Muscle of back (tissue), 13 donors: Measurements from ENCODE around the gene APBB3. TPM values are rescaled to one million over a fixed set of nuclear protein-coding genes. Genes with fewer than 3 reads are reported as not detected.
"Not testable (repeated sequence)": the region's sequence is repeated elsewhere in the genome, so short reads cannot be mapped to it uniquely, and the experiment has no call there.

Source experiments
- DNase-seq, 3 donors: peaks; one replicate each; pipeline versions ENCODE4 v3.0.0 to v3.0.0-alpha.2; 2013
- long read RNA-seq, 9 donors: transcript quantifications; one replicate each; lab custom pipeline, GENCODE V29; 2026
- polyA plus RNA-seq, 10 donors: library from polyadenylated mRNA; unstranded; fragments of 120-200 nt; gene quantifications; one replicate each; pipeline ENCODE4 v1.2.1, GENCODE V29; 2013; ENCODE audit not compliant: insufficient read length in 10 of 10

Gene APBB3, protein sequence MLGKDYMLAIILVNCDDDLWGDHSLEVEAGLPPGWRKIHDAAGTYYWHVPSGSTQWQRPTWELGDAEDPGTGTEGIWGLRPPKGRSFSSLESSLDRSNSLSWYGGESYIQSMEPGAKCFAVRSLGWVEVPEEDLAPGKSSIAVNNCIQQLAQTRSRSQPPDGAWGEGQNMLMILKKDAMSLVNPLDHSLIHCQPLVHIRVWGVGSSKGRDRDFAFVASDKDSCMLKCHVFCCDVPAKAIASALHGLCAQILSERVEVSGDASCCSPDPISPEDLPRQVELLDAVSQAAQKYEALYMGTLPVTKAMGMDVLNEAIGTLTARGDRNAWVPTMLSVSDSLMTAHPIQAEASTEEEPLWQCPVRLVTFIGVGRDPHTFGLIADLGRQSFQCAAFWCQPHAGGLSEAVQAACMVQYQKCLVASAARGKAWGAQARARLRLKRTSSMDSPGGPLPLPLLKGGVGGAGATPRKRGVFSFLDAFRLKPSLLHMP
- polyA plus RNA-seq: 10 to 100 TPM; 14.4 to 43.7 (median 20.7) TPM
- long read RNA-seq, donor 1, partial matches to known transcripts: 0 of 4 reads
- long read RNA-seq, donor 1, other reads (novel, unspliced or antisense): 0 of 4 reads
- long read RNA-seq, donor 2, partial matches to known transcripts: 6 of 9 reads
- long read RNA-seq, donor 2, other reads (novel, unspliced or antisense): 0 of 9 reads
- long read RNA-seq, donor 3: 0 reads
- long read RNA-seq, donor 4, partial matches to known transcripts: 0 of 1 reads
- long read RNA-seq, donor 4, other reads (novel, unspliced or antisense): 0 of 1 reads
- long read RNA-seq, donor 5, partial matches to known transcripts: 0 of 4 reads
- long read RNA-seq, donor 5, other reads (novel, unspliced or antisense): 0 of 4 reads
- long read RNA-seq, donor 6, partial matches to known transcripts: 0 of 1 reads
- long read RNA-seq, donor 6, other reads (novel, unspliced or antisense): 0 of 1 reads
- long read RNA-seq, donor 7, partial matches to known transcripts: 0 of 6 reads
- long read RNA-seq, donor 7, other reads (novel, unspliced or antisense): 0 of 6 reads
- long read RNA-seq, donor 8, partial matches to known transcripts: 0 of 3 reads
- long read RNA-seq, donor 8, other reads (novel, unspliced or antisense): 0 of 3 reads
- long read RNA-seq, donor 9, partial matches to known transcripts: 0 of 2 reads
- long read RNA-seq, donor 9, other reads (novel, unspliced or antisense): 0 of 2 reads

DNA sequence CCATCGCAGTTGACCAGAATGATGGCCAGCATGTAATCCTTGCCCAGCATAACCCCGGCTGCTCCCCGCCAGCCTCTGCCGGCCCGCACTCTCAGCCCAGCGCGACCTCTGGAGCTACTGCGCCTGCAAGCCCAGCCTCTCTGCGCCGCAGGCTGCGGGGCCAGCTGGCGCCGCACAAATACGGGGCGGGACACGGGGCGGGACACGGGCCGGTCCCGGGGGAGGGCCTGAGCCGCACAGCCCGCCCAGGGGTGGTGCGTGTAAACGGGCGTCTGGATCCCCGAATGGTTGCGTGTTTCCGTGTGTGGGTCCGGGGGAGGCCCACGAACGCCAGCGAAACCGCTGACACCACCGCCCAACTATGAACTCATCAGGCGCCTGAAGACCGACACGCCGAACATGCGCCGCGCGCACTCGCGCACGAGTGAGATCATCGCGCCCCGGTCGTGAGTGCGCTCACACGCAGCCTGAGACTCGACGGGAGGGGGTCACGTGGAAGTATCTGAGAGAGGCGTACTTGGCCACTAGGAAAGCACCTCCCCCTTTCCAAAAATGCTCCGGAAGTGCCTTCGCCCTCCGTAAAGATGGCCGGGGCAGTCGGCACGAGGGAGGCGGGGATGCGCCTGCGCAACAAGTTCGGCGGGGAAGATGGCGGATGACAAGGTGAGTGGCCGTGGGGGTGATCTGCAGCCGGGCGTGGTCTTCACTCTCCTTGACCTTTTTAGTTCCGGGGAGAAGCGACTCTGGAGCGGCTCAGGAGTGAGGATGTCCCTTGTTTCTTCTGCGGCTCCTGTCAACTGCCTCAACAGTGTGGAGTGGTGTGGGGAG is at the start of gene APBB3, which contains the start of gene SLC35A4:
Gene APBB3 (minus strand): TSS at position 403 of the 828 bp plus-strand sequence. CDS start 353 bp downstream, at position 50.
Gene SLC35A4 (plus strand): TSS at position 633 of the 828 bp plus-strand sequence. CDS start 2,342 bp downstream, outside the sequence.
- DNase-seq: peak; percentile 99 to 100 (median 99)

DNA sequence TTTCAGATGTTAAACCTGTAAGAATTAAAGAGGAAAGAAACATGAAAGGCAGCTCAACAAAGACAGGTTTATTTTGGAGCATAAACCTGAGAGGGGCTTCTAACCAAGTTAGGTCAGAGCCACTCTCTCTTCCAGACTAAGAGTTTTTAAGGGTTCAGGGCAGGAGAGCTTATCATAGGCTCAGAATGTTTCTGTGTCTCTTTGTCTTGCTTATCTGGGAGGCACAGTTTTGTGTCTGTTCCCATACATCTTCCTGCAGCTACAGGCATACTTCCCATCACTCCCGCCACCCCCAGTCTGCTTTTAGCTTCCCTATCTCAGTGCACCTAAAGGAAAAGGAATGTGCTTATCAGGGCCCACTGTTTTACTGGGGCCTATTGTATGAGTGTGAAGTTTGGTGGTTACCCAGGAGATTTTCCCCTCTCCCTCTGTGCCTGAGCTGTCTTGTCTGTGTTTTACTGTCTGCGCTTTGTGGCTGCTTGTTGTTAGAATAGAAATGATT is 46.7 kb upstream of the APBB3 start:
- DNase-seq: no peak

DNA sequence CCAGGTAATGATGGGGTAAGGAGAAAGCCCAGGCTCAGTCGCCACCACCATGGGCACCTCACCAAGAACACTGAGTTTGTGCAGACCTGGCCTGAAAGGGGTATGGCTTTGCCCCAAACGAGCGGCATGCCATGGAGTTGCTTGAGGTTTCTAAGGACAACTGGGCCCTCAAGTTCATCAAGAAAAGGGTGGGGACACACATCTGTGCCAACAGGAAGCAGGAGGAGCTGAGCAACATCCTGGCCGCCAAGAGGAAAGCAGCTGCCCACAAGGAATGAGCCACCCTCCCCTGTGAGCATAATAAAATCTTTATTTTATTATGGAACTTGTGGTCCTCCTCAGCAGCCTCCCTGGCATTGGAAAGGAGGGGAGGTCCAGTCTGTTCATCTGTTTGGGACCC is 44.7 kb upstream of the APBB3 start:
- DNase-seq: no peak

DNA sequence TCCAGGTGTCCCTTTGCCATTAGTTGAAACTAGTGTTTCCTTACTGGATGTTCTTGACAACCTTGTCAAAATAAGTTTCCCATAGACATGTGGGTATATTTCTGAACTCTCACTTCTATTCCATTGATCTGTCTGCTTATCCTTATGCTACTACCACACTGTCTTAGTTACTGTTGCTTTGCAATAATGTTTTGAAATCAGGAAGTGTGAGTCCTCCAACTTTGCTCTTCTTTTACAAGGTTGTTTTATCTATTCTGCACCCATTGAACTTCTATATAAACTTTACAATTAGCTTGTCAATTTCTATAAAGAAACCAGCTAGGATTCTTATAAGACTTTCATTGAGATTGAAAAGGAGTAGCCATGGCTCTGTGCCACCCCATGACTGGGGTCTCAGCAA is 44.3 kb upstream of the APBB3 start:
- no peak for DNase-seq

DNA sequence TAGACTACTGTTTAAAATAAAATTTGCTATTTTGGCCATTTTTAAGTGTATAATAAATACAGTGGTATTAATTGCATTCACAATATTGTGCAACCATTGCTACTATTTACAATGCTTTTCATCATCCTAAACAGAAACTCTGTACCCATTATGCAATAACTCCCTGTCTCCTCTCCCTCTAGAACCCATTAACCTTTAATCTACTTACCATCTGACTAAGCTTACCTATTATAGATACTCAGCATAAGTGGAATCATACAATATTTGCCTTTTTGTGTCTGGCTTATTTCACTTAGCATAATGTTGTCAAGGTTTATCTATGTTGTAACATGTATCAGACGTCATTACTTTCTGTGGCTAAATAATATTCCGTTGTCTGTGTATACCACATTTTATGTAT is 42.6 kb upstream of the APBB3 start:
- DNase-seq: no peak

DNA sequence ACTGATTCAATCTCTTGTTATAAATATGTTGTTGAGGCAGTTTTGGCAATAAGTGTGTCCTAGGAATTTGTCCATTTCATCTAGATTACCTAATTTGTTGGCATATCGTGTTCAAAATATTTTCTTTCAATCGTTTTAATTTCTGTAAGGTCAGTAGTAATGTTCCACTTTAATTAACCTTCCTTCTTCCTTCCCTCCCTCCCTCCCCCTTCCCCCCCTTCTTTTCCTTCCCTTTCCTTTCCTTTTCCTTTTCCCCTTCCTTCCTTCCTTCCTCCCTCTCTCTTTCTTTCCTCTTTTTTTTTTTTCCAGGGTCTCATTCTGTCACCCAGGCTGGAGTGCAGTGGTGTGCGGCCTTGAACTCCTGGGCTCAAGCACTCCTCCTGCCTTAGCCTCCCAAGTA is 41.5 kb upstream of the APBB3 start:
- DNase-seq: no peak

DNA sequence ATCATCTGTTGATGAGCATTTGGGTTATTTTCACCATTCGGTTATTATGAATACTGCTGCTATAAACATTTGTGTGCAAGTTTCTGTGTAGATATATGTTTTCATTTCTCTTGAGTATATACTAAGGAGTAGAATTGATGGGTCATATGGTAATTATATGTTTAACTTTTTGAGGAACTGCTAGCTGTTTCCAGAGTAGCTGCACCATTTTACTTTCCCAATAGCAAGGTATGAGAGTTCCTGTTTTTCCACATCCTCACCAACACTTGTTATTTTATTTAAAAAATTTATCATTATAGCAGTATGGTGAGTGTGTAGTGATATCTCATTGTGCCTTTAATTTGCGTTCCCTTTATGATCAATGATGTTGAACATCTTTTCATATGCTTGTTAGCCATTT is 39.3 kb upstream of the APBB3 start:
- no peak for DNase-seq

DNA sequence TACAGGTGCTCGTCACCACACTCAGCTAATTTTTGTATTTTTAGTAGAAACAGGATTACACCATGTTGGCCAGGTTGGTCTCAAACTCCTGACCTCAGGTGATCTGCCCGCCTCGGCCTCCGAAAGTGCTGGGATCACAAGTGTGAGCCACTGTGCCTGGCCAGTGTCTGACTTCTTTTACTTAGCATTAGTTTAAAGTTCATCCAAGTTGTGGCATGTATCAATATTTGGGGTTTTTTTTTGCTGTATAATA is 39.0 kb upstream of the APBB3 start:
- DNase-seq: not testable (repeated sequence)

DNA sequence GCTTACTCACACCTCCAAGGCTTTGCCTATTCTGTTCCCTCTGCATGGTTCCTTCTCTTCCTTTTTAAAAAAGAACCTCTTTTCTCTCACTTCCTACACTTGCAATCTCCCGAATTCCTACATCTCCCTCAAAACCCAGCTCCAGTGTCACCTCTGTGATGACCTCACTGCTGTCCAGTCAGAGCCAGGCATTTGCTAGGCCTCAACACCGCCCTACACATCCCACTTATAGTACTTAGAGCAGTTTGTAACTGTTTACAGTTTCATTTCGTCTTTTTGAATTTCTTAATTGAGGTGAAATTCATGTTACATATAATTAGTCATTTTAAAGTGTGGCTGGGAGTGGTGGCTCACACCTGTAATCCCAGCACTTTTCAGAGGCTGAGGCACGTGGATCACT is 37.7 kb upstream of the APBB3 start:
- no peak for DNase-seq

DNA sequence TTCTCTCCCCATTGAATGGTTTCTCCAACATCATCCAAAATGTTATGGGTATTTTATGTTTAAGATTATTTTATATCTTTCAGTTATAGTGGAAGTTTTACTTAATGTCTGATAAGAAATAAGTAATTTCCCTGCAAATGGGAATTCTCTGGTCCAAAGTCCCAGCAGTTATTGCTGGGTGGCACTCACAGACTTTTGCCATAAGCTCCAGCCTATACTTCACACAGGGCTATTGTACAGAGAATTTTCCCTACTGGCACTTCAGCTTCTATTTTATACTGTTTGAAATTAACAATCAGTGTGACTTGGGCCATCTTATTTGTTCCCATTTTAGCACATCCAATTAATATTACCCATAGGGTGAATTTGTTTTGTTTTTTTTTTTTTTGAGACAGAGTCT is 35.7 kb upstream of the APBB3 start:
- no peak for DNase-seq

DNA sequence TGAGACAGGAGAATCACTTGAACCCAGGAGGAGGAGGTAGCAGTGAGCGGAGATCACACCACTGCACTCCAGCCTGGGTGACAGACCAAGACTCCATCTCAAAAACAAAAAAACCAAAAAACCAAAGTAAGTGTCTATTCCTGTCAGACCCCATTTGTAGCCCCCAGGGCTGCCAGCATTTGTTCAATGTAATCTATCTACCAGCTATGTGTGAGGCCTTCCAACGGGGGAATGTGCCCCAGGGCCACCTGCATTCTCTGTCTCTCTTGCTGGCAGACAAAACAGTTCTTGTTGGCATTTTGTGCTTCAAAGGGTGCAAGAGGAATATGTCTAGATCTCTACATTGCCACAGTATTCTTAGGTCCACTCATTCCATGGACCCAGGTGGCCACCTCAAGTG is 34.4 kb upstream of the APBB3 start:
- no peak for DNase-seq

DNA sequence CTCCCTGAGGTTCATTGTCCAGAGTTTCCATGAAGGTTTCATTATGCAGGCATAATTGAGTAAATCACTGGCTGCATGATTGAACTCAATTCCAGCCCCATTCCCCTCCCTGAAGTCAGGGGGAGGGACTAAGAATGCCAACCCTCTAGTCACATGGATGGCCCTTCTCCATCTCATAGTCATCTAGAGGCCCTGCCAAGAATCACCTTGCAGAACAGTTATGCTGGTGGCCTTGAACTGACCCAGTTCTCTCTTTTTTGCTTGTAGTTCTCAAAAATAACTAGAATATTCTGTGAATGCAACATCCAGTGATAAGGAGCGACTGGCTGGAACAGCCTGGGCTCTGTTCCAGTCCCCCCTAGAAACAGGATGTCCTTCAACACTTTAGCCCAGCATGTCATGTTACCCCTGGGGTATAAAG is 31.9 kb upstream of the APBB3 start:
- DNase-seq: no peak

DNA sequence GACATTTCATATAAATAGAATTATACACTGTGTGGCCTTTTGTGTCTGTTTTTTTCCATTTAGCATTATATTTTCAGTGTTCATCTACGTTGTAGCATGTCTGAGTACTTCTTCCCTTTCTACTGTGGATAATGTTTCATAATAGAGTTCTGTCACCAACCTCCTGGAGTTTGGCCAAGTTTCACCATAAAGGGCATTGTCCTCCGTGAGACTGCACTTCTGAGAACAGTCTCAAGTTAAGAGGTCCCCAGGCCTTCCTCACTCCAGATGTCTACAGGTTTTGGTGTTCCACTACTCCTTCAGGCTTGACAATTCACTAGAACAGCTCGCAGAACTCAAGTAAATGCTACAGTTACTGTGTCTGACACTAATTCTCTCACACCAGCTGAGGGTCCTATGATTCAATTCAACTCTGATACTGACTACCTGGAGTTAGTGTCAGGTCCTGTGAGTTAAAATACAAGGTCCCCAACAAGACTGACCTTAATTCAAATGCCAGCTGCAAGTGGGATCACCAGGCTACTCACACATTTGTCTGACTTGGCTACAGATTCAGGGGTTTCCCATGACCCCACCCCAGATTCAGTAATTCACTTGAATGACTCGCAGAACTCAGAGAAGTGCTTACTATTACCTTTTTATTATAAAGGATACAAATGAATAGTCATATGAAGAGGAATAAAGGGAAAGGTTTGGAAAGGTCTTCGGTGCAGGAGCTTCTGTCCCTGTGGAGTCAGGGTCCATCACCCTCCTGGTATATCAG is 31.3 kb upstream of the APBB3 start:
- DNase-seq: peak in 2 of 3 donors; percentile 16 to 49

DNA sequence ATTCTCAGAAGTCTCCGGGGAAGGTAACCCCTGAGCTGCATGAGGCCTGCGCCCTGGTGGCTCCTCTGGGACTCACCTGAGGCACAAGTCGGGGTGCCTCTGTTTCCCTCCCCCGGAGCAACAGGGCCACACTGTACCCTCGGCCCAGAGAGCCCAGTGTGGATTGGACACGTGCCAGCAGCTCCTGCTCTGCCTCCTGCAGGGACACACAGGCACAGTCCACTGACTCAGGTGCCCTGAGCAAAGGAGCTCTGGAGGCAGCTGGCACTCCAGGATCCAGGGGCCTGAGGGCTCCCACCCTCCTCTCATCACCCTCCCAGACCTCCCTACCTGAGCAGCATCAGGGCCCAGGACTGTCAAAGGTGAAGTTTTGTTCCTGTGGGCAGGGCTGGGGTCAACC is 29.8 kb upstream of the APBB3 start:
- DNase-seq: no peak

DNA sequence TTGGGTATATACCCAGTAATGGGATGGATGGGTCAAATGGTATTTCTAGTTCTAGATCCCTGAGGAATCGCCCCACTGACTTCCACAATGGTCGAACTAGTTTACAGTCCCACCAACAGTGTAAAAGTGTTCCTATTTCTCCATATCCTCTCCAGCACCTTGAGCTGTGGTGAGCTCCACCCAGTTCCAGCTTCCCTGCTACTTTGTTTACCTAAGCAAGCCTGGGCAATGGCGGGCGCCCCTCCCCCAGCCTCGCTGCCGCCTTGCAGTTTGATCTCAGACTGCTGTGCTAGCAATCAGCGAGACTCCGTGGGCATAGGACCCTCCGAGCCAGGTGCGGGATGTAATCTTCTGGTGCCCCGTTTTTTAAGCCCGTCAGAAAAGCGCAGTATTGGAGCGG is 28.7 kb upstream of the APBB3 start:
- not testable (repeated sequence) for DNase-seq

DNA sequence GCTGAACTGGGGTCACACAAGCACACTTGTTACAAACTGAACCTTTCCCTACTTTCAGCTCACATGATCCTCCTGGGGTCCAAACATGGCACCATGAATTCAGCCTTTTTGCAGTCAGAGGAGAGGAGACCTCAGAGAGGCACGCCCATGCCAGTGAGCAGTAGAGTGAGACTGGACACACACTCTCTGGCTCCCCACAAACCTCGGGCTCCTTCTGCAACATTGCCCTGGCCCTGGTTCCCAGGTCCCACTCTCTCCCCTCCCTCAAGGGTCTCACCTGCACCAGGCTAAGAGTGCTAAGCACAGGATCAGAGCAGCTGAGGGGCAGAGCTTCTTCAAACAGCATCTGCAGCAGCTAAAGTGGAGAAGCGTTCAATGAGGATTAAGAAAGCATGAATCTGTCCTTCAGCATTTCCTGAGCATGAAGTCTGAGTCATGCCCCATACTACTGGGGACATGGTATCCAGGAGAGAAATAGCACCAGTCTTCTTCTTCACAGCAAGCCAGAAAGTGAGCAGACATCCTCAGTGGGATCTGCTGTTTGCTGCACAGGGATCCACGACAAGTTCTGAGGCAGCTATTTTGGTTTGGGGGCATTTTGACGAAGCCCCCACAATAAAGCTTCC is 27.5 kb upstream of the APBB3 start:
- DNase-seq: no peak

DNA sequence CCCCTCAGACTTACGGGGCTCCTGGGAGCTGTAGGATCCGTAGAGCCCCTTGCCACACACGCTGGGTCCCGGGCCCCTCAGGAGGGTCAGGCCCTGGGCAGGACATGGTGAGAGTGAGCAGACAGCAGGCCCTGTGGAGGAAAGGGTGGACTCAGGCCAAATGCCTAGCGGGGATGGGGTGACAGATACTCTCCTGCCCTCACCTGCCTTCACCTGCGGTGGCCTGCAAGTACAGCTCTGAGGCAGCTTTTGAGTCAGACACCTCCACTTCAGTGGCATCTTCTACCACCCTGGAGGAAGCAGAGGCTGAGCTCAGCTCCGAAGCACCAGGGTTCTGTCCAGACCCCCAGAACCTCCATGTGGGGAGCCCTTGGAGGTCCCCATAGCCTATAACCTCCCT is 26.5 kb upstream of the APBB3 start:
- no peak for DNase-seq

DNA sequence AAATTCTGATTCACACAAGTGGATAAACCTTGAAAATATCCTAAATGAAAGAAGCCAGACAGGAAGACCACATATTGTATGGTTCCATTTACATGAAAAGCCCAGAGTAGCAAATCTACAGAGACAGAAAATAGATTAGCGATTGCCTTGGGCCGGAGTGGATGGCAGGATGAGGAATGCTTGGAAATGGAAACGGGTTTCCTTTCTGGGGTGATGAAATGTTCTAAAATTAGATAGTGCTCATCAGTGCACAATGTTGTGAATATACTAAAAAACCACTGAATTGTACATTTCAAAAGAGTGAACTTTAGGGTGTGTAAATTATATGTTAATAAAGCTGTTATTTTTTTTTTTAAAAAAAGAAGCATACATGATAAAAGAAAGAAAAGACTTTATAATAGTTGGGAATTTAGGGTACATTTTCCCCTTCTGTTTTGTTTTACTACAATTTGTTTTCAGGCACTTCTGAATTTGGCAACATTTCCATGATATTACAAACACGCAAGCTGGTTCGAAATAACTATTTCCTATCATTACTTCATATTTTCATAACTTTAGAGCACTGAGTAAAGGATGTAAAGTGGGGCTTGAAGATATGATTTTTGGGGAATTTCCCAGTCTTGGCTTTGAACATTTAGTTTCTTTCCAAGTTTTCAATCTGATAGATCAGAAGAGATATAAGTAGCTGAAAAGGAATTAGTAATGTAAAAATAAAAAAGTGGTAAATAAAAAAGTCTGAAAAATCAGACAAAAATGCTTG is 24.1 kb upstream of the APBB3 start:
- no peak for DNase-seq

DNA sequence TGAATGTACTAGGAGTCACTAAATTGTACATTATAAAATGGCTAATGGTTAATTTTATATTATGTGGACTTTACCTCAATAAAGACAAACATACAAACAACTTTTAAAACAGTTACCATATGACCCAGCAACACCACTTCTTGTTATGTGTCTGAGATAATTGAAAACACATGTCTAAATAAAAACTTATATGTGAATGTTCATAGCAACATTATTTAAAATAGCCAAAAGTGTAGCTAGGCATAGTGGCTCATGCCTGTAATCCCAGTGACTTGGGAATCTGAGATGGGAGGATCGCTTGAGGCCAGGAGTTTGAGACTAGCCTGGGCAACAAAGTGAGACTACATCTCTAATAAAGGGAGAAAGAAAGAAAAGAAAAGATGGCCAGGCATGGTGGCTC is 23.1 kb upstream of the APBB3 start:
- DNase-seq: no peak
